MCF 10A (cell line): ENCODE measurements around the gene GLIS1. TPM values are rescaled to one million over a fixed set of nuclear protein-coding genes. Genes with fewer than 3 reads are reported as not detected.

Source experiments
- BruUV-seq: library from RNA; stranded (reverse); fragments of 400-500 nt; replicated peaks from 2 replicates; lab custom pipeline; 2021; lab: Mats Ljungman, UMichigan
- CTCF ChIA-PET: fragments of 300-600 bp; sonication (Branson Sonifier 250); formaldehyde crosslinking; extraction: SDS; loops from one replicate; lab custom pipeline; 2021; ENCODE audit warnings: antibody characterized with exemption, inconsistent platforms; lab: Yijun Ruan, JAX
- POLR2A ChIA-PET: fragments of 300-600, 350-650 bp; sonication (Branson Sonifier 250); formaldehyde crosslinking; extraction: SDS; loops from one replicate; lab custom pipeline; 2020; ENCODE audit warnings: antibody characterized with exemption, inconsistent platforms; lab: Yijun Ruan, JAX
- DNase-seq: peaks from one replicate; pipeline ENCODE4 v3.0.0-alpha.2; 2018; ENCODE audit not compliant: unreplicated experiment
- H3K27ac Mint-ChIP-seq: one replicate; pipeline ENCODE4 v1.8.0; 2022; ENCODE audit warnings: mild to moderate bottlenecking, low read depth, mixed read lengths; ENCODE audit not compliant: unreplicated experiment
- H3K27me3 Mint-ChIP-seq: one replicate; pipeline ENCODE4 v1.8.0; 2022; ENCODE audit warnings: mixed read lengths; ENCODE audit not compliant: insufficient read depth, unreplicated experiment
- H3K36me3 Mint-ChIP-seq: one replicate; pipeline ENCODE4 v1.8.0; 2022; ENCODE audit warnings: mild to moderate bottlenecking, moderate library complexity, mixed read lengths; ENCODE audit not compliant: insufficient read depth, unreplicated experiment
- H3K4me1 Mint-ChIP-seq: one replicate; pipeline ENCODE4 v1.8.0; 2022; ENCODE audit warnings: mixed read lengths; ENCODE audit not compliant: insufficient read depth, unreplicated experiment
- H3K4me3 Mint-ChIP-seq: one replicate; pipeline ENCODE4 v1.8.0; 2022; ENCODE audit warnings: mild to moderate bottlenecking, moderate library complexity, mixed read lengths; ENCODE audit not compliant: unreplicated experiment
- H3K9me3 Mint-ChIP-seq: one replicate; pipeline ENCODE4 v1.8.0; 2022; ENCODE audit warnings: mixed read lengths; ENCODE audit not compliant: unreplicated experiment
- CTCF ChIP-seq: fragments of 200-600 bp; IDR thresholded peaks from one replicate; pipeline ENCODE4 v1.8.0; 2022; ENCODE audit warnings: antibody characterized with exemption, mild to moderate bottlenecking; ENCODE audit not compliant: unreplicated experiment
- intact Hi-C: fragments of 100-400 bp; cut with micrococcal nuclease; formaldehyde crosslinking; loops from 2 replicates; pipeline ENCODE4 v1.14.1; 2022
- total RNA-seq: library from RNA; stranded (reverse); gene quantifications from 2 replicates; pipeline ENCODE4 v1.2.3, GENCODE V29; 2022

GLIS1 gene
- total RNA-seq, 1 experiment from 2014 or later = 0.93 TPM

GRCh38 chr1:53669621-53670191 lies 69.3 kb downstream of the GLIS1 start:
- peaks cover 15% of the 10 kb centered on the region for H3K27me3 Mint-ChIP-seq
- no peak overlapping the region for H3K4me3 Mint-ChIP-seq
- BruUV-seq = no TSS peak
- H3K27ac Mint-ChIP-seq = no peak overlapping the region
- H3K36me3 Mint-ChIP-seq = no peaks in the 10 kb centered on the region
- DNase-seq = no peak
- no peaks in the 10 kb centered on the region for H3K4me1 Mint-ChIP-seq
- CTCF ChIA-PET = interaction anchor here (2.3 kb wide), 1 partner anchor 13 kb away, joined by 10 read pairs; no protein-coding TSS in a partner anchor
- POLR2A ChIA-PET = no interaction called here
- H3K9me3 Mint-ChIP-seq = no peaks in the 10 kb centered on the region
- TF ChIP-seq CTCF = no peak
- intact Hi-C loops = no loop called here

GRCh38 chr1:53666566-53666965 lies 72.4 kb downstream of the GLIS1 start:
- POLR2A ChIA-PET = no interaction called here
- no peak for DNase-seq
- Mint-ChIP-seq H3K27me3 (peaks cover 18% of the 10 kb centered on the region), H3K4me3 (no peak overlapping the region), H3K9me3 (no peaks in the 10 kb centered on the region), H3K27ac (no peak overlapping the region), H3K4me1 (no peaks in the 10 kb centered on the region), H3K36me3 (no peaks in the 10 kb centered on the region)
- BruUV-seq = no TSS peak
- no peak for TF ChIP-seq CTCF
- intact Hi-C loops = no loop called here
- CTCF ChIA-PET = interaction anchor here (0.6 to 0.7 kb wide), 3 partner anchors 16 to 141 kb away, joined by 3 to 4 read pairs (median 3); no protein-coding TSS in a partner anchor

- Mint-ChIP-seq H3K4me1 (no peaks in the 10 kb centered on the region), H3K4me3 (no peak overlapping the region), H3K27me3 (peaks cover 18% of the 10 kb centered on the region), H3K27ac (no peak overlapping the region), H3K36me3 (no peaks in the 10 kb centered on the region), H3K9me3 (no peaks in the 10 kb centered on the region)
- DNase-seq = no peak
- no TSS peak for BruUV-seq
- intact Hi-C loops = no loop called here
- TF ChIP-seq CTCF = no peak
- CTCF ChIA-PET = interaction anchor here (0.7 to 0.9 kb wide), 2 partner anchors 15 to 91 kb away, joined by 3 read pairs; no protein-coding TSS in a partner anchor
- POLR2A ChIA-PET = no interaction called here
Observed at GRCh38 chr1:53665996-53666395, 73.0 kb downstream of the GLIS1 start.

- no peak for TF ChIP-seq CTCF
- Mint-ChIP-seq H3K36me3 (no peaks in the 10 kb centered on the region), H3K9me3 (no peaks in the 10 kb centered on the region), H3K27ac (no peak overlapping the region), H3K4me3 (no peak overlapping the region), H3K4me1 (no peaks in the 10 kb centered on the region), H3K27me3 (peaks cover 18% of the 10 kb centered on the region)
- BruUV-seq = no TSS peak
- no peak for DNase-seq
- ChIA-PET POLR2A (no interaction called here), CTCF (interaction anchor here (1.3 kb wide), 1 partner anchor 19 kb away, joined by 3 read pairs; no protein-coding TSS in a partner anchor)
- intact Hi-C loops = loop anchor here (5.0 kb wide), 1 partner anchor 239 kb away; no protein-coding TSS in a partner anchor
Observed at GRCh38 chr1:53663529-53664300, 75.2 kb downstream of the GLIS1 start.
